ENCODE results near the gene PTPN3.
"Not testable (repeated sequence)": the region's sequence is repeated elsewhere in the genome, so short reads cannot be mapped to it uniquely, and the experiment has no call there.

PTPN3 gene

DNA sequence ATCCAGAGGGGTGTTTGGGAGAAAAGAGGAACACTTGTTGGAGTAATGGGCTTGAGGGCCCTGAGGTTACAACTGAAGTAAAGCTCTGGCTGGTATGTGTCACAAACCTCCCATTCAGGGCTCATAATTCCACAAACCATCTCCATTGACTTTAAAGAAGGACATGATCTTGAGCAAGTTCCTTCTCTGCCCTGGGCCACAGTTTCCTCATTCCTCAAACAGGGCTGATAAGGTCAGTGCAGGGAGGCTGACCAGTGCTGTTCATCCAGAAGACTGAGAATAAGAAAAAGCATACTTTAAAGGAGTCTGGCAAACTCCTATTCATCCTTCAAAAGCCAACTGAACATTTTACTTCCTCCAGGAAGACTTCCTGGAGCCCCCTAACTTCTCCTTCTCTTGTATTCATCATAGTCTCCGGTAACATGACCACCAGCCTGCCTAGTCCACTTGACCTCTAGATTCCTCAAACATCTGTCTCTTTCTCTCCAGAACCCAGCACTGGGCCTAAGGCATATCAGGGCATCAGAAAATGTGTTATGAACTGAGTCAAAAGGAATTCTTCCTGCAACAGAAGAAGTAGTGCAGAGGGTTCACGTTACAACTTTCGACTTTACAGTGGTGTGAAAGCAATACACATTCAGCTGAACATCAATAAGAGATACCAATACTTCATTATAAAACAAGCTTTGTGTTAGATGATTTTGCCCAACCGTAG lies 20.7 kb upstream of the PTPN3 start:
- no peak for TF ChIP-seq POLR2A (IDR thresholded peaks at IDR 0.05; ENCODE audit: low read depth, low read length)
- no peak for FAIRE-seq
- no peak for DNase-seq (ENCODE audit: insufficient read length, low spot score)

- FAIRE-seq (no peak), DNase-seq (ENCODE audit: insufficient read length, low spot score) (no peak)
- no peak for TF ChIP-seq POLR2A (IDR thresholded peaks at IDR 0.05; ENCODE audit: low read depth, low read length)
Measured at GRCh38 chr9:109517901-109518377, 19.8 kb upstream of the PTPN3 start.

- DNase-seq (ENCODE audit: insufficient read length, low spot score) (no peak), FAIRE-seq (no peak)
- TF ChIP-seq POLR2A (IDR thresholded peaks at IDR 0.05; ENCODE audit: low read depth, low read length), result no peak
Measured at GRCh38 chr9:109513871-109514270, 15.8 kb upstream of the PTPN3 start.

DNA sequence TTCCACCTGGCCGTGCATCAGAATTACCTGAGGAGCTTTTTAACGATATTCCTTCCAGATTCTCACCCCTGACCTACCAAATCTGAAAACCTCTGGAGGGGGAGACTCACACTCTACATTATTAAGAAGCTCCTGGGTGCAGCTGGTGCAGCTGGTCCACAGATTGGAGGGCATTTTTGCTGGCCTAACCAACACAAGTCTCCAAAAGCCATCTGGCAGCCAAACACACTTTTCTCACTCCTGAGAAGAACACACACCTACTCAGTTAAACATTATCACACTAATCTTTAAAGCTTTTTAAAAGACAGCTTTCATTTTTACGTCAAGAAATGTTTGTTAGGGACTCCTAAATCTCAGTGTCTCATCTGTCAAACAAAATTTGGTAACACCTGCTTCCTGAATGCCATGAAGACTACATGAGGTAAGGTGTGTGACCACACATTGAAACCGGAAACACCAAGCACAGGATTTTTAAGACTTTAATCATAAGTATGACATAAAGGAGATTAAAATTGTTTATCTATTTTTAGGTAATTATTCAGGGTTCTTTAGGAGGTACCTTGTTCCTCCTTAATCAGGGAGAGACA lies 14.2 kb upstream of the PTPN3 start:
- DNase-seq (ENCODE audit: insufficient read length, low spot score) (no peak), FAIRE-seq (no peak)
- TF ChIP-seq POLR2A (IDR thresholded peaks at IDR 0.05; ENCODE audit: low read depth, low read length), result no peak

GRCh38 chr9:109510506-109510905 lies 12.4 kb upstream of the PTPN3 start:
- no peak for TF ChIP-seq POLR2A (IDR thresholded peaks at IDR 0.05; ENCODE audit: low read depth, low read length)
- no peak for DNase-seq (ENCODE audit: insufficient read length, low spot score)
- no peak for FAIRE-seq

DNA sequence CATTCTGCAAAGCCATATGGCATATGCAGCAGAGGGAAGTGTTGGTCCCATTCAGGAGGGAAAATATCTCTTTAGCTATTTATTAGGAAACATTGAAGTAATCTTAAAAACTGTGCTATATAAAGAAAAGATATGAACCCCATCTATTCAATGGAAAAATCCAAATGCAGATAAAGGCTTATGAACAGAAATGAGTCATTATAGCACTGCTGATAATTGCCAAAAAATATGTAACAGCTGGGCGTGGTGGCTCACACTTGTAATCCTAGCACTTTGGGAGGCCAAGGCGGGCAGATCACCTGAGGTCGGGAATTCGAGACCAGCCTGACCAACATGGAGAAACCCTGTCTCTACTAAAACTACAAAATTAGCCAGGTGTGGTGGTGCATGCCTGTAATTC lies 11.9 kb upstream of the PTPN3 start:
- DNase-seq (ENCODE audit: insufficient read length, low spot score); FAIRE-seq: not testable (repeated sequence)

DNA sequence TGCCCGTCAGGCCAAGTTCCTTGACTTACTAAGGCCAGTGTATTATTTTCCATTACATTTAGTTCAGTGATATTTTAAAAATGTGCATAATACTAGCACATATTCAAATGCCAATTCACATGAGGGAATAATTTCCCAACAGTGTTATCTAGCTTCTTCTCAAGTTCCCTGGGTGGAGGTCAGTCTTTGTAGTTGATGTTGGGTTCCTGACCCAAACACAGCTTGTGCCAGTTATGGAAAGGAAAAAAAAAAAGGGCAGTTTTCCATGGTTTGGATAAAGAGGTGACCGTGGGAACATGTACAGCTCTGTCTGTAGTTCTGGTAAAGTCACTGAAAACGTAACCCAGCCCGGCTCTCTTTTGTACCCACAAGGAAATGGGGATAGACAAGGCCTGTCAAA lies 11.5 kb upstream of the PTPN3 start:
- no peak for TF ChIP-seq POLR2A (IDR thresholded peaks at IDR 0.05; ENCODE audit: low read depth, low read length)
- no peak for FAIRE-seq
- no peak for DNase-seq (ENCODE audit: insufficient read length, low spot score)

DNA sequence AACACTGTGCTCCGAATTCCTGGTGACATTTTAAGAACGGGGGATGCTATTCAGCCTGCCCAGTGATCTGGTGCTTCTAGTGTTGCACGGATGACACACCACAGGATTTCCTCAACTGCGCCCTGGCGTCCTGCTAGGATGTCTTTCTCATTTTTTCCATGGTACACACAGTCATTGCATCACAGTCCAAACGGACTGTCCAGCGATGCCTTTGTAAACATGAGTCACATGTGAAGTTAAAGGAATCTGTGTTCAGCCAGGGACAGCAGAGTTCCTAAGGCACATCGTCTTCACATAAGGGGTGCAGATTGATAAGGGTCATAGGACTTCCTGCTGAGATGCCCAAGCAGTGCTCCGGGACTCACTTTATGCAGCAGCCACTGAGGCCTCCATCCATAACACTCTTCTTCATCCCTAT lies 9.3 kb upstream of the PTPN3 start:
- DNase-seq (ENCODE audit: insufficient read length, low spot score) (peak; percentile 68), FAIRE-seq (peak; percentile 68)
- TF ChIP-seq POLR2A (IDR thresholded peaks at IDR 0.05; ENCODE audit: low read depth, low read length), result no peak

DNA sequence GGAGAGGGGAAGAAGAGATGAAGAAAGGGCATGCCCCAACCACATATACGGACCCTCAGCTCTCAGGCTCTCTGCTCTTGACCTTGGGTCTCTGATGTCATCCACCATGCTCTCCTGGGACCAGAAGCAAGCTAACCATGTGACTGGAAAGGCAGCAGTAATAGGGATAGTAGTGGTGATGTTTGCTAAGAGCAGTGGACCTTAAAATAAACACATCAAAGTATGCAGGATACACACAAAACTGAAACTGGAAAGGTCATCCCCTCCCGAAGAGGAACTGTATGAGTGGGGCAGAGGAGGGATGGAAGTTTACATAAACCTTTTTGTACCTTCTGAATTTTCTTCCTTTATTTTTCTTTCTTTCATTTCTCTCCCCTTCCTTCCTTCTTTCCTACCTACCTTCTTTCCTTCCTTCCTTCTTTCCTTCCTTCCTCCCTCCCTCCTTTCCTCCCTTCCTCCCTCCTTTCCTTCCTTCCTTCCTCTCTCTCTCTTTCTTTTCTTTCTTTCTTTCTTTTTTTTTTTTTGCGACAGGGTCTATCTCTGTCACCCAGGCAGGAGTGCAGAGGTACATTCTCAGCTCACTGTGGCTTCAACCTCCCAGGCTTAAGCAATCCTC lies 8.1 kb upstream of the PTPN3 start:
- no peak for TF ChIP-seq POLR2A (IDR thresholded peaks at IDR 0.05; ENCODE audit: low read depth, low read length)
- FAIRE-seq (no peak), DNase-seq (ENCODE audit: insufficient read length, low spot score) (no peak)

- no peak for FAIRE-seq
Measured at GRCh38 chr9:109504689-109505088, 6.6 kb upstream of the PTPN3 start.

DNA sequence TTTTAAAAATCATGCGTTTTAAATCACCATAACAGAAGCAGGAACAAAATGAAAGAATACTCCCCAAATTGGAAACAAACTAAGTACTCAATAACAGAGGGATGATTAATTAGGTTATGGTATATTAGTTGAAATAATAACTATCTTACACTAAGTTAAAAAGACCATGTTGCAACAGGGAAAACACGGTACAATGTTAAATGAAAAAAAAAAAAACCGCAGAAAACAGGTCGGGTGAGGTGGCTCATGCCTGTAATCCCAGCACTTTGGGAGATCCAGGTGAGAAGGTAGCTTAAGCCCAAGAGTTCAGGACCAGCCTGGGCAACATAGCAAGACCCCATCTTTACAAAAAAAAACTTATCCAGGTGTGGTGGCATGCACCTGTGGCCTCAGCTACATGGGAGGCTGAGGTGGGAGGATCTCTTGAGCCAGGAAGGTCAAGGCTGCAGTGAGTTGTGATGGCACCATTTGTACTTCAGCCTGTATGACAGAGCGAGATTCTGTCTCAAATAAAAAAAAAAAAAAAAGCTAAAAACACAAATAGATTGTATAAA lies 2.4 kb upstream of the PTPN3 start:
- FAIRE-seq (no peak), DNase-seq (ENCODE audit: insufficient read length, low spot score) (no peak)
- no peak for TF ChIP-seq POLR2A (IDR thresholded peaks at IDR 0.05; ENCODE audit: low read depth, low read length)

More at GRCh38 chr9:109504689-109505088, 6.6 kb upstream of the PTPN3 start:
- no peak for TF ChIP-seq POLR2A (IDR thresholded peaks at IDR 0.05; ENCODE audit: low read depth, low read length)
- DNase-seq (ENCODE audit: insufficient read length, low spot score), result no peak

GRCh38 chr9:109499631-109500410 lies 1.7 kb upstream of the PTPN3 start:
- DNase-seq (ENCODE audit: insufficient read length, low spot score), result peak; percentile 95
- TF ChIP-seq POLR2A (IDR thresholded peaks at IDR 0.05; ENCODE audit: low read depth, low read length), result peak; percentile 42; the same call in 1 of the 2 replicates
- no peak for FAIRE-seq

- DNase-seq (ENCODE audit: insufficient read length, low spot score), result no peak
- no peak for TF ChIP-seq POLR2A (IDR thresholded peaks at IDR 0.05; ENCODE audit: low read depth, low read length)
- FAIRE-seq, result no peak
Measured at GRCh38 chr9:109499093-109499630, 1.1 kb upstream of the PTPN3 start.

All from H54 (cell line).